SIG-M5 treated with dmso at 0.1 percent for 504 hours (cell line): ENCODE measurements around the gene KDM5B.
A peak's percentile ranks its signal among the peaks of the same experiment; 100 is the strongest.
"Not testable (repeated sequence)": the region's sequence is repeated elsewhere in the genome, so short reads cannot be mapped to it uniquely, and the experiment has no call there.

Source experiments
- DNase-seq: peaks from one replicate; lab custom pipeline; 2025; ENCODE audit not compliant: unreplicated experiment; lab: John Stamatoyannopoulos, UW

The KDM5B gene

DNA sequence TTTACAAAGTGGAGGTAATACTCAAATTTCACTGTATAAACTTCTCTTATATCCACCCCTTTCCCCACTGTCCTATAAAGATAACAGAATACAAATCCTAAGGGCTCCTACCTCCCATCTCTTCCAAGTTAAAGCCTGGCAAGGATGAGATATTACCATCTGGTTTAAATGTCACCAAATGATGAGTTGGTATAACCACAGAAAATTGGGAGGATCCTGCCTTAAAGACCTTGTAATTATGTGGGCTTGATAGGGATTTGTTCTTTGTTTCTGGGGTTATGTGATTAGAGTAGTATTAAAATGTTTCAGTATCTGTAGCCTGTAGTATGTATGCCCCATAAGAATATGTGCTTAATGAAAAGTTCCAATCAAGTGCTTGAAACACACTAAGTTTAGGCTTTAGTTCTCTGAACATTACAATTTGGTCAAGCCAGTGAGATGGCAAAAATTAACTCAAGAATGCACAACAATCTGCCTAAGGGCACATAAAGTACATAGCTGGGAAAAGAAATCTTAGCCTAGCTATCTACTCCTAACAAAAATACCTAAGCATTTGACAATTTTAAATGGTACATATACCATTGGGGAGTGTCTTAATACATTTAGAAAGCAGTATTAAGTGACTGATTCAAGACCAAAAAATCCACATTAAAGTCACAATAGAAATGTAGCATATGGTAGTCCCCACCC is 14.0 kb downstream of the KDM5B start:
- DNase-seq: no peak

DNA sequence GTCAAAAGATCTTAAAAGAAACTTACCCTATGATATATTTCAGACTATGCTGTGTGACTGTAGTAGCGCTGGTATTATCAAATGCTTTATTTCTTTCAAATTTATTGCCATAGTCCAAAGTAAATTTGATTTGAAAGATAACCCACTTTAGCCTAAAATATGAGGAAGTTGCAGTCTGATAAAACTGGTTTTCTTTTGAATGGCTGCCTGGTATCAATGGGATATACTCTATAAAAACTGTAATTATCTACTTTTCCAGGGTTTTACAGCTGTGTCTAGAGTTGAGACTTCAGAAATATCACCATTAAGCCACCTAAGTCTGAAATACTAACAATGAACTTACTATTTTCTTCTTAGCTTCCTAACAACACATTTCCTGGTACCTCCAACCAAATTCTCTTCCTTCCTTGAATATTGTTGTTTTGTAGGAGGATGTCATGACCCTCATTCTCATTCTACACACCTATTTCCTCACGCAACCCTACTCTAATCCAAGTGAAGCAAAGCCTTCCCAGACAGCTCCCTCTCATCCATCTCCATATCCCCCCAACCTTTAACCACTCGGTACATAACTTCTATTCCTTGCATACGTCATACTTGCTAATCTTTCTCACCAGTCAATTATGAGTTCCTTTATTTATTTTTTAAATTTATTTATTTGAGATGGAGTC is 17.0 kb downstream of the KDM5B start:
- no peak for DNase-seq

DNA sequence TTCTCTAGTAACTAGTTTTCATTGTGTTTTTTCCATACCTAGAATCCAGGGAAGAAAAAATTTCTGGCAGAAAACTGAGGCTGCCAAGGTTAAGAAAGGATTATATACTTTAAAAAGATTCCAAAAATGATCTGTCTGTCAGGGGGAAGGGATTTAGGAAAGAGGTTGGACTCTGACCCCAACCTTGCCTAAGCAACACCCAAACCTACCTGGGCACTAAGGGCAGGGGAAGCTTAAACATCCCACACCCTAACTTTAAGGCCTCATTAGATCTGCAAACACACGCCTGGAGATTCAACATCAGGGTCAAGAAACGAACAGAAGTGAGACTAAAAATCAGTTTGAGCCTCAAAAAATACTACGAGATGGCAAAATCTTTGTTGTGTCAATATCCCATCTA is 19.4 kb downstream of the KDM5B start:
- no peak for DNase-seq

DNA sequence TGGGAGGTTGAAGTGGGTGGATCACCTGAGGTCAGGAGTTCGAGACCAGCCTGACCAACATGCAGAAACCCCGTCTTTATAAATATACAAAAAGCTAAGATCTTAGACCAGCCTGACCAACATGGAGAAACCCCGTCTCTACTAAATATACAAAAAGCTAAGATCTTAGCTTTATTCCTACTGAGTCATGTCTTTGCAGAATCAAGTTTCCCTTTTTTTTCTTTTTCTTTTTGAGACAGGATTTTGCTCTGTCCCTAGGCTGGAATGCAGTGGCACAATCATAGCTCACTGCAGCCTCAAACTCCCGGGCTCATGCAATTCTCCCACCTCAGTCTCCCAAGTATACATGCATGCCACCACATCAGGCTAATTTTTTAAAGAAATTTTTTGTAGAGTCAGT is 21.4 kb downstream of the KDM5B start:
- DNase-seq: no peak

DNA sequence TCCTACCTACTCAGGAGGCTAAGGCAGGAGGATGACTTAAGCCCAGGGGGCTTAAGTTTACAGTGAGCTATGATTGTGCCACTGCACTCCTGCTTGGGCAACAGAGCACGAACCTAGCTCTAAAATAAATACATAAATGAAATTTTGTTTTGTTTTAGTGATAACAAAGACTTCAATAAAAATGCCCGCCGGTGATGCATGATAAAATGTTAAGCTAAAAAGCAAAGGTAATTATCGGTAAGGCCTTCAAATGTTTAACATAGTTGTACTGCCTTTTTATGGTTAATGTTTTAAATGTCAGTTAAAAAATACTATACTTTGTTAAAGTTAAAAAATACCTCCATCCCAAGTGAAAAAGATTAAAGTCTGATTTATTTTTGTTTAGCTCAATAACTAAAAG is 27.0 kb downstream of the KDM5B start:
- DNase-seq: no peak

DNA sequence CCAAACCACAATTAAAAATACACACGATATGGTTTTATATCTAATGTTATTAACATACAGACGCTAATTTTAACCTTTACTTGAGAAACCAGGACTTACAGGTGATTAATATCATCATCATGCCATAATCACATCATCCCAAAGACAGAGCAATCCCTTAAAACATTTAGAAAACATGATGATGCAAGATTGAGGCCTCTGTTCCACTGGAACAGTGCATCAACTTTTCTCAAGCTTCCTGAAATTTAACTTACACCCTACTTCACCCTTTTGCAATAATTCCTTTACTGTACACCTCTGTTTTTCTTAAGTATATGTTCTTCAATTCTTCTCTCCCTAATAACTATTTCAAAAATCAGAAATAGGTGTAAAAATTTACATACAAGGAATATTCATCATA is 38.1 kb downstream of the KDM5B start:
- no peak for DNase-seq

DNA sequence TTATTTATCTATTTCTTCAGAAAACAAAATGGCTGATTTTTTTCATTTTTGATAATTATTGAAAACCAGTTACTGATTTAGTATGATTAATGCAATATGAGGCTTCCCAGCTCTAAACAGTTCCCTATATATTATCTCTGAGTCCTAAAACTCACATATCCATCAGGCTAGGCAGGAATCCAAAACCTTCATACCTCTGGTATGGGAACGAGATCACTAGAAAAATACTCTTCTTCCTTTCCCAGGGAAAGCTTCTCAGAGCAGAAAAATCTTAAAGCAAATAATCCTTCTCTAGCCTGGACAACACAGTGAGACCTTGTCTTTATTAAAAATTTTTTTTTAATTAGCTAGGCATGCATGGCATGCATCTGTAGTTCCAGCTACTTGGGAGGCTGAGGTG is 42.5 kb downstream of the KDM5B start:
- DNase-seq: no peak

DNA sequence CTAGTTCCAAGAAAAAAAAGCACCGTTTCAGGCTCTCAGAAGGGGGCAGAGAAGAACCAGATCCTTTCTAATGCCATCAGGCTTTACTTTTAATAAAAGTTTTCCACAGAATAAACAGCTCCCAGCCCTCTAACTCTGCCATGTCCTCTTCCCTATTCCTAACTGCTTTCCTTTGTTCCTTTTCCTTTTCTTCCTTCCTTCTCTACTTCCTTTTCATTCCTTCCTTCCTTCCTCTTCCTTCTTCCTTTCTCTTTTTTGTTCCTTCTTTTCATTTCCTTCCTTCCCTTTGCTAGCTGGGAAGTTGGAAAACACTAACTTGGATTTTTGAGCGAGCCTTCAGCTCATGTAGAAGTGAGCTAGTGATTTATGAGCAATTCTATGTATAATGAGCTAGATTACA is 46.2 kb downstream of the KDM5B start:
- no peak for DNase-seq

DNA sequence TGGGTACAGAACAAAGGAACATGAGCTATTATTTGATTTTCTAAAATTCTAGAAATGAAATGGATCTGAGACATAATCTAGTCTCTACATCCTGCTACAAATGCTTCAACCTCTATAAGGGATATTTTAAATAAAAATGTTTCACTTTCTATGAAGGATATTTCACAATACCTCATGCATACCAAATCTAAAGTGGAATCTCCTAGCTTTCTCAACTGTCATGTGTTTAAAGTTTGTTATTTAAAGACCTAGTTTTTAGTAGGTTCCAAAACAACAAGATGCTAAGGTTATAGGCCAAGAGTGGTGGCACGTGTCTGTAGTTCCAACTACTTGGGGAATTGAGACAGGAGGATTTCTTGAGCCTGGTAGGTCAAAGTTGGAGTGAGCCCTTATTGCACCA is 47.6 kb downstream of the KDM5B start:
- no peak for DNase-seq

DNA sequence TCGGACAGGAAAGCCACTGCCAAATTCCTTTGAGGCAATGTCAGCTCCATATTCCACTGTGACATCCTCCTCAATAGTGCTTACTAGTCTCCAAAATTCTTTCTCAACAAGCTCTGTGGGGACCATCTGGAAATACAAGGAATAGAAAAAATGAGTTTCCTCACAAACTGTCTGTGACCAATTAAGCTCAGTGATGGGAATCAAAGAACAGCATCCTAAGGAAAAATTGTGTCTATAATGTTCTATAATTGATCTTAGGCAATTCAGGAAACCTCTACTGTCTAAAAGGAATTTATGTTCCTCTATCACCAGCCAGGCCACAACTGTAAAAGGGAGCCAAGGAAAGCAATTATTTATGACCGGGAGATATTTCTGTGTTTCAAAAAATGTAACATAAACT is 51.8 kb downstream of the KDM5B start:
- DNase-seq: no peak

DNA sequence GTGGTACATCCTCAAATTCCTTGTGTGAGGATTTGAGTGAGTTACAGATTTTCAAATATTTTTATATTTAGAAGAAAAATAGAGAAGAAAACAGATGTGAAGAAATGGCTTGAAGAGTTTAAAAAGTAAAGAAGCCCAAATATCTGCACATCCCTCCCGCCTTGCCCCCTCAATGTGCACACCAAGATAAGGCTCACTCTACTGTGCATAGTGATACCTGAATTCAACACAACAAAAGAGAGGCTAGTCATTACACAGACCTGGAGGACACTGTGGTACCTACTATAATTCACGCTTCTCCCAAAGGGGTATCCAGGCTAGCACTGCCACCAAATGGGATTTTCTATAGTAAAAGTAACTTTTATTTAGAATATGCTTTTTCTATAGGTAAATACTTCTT is 53.9 kb downstream of the KDM5B start:
- DNase-seq: no peak

DNA sequence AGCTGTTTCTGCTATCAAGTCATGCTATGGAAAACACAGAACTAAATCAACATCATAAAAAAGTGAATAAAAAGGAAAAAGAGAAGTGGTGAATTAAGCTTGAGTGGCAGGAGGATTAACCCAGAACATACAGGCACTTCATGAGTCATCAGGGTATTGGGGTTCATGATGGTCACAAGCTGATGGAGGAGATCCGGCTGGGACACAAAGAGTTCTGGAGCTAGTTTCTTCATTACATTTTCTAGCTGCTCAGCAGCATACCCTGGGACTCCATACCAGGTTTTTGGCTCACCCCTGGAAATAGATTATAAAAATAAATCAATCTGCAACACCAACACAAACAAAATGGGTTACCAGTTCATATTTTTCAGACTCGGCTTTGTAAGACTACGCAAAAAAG is 55.4 kb downstream of the KDM5B start:
- DNase-seq: peak; percentile 9

DNA sequence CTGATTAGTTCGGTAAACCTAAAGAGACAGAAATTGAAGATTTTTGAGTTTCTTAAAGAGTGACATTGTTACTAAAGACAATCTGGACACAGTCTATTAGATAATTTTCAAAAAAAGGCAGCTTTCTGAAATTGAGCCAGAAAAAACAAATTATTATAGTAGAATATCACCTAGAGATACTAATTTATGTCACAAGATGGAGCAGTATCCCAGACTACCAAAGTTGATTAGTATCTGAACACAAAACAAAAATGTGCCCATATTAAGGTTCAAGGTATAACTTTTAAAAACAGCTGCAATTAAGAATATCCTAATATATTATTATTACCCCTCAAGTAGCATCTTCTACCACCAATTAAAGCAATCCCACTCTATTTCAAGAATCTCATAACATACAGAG is 57.5 kb downstream of the KDM5B start:
- DNase-seq: no peak

DNA sequence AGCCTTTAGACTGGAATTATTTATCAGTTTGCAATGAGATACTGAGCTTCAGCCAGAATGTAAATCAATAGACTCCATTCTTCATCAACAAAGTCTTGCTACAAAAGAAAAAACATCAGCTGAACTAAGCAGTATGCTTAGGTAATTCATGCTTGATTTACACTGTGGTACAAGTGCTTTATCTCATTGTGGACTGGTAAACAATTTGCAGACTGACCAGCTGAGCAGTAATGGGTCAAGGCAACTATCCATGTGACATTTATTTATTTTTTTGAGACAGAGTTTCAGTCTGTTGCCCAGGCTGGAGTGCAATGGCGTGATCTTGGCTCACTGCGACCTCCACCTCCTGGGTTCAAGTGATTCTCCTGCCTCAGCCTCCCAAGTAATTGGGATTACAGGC is 58.2 kb downstream of the KDM5B start:
- DNase-seq: no peak

DNA sequence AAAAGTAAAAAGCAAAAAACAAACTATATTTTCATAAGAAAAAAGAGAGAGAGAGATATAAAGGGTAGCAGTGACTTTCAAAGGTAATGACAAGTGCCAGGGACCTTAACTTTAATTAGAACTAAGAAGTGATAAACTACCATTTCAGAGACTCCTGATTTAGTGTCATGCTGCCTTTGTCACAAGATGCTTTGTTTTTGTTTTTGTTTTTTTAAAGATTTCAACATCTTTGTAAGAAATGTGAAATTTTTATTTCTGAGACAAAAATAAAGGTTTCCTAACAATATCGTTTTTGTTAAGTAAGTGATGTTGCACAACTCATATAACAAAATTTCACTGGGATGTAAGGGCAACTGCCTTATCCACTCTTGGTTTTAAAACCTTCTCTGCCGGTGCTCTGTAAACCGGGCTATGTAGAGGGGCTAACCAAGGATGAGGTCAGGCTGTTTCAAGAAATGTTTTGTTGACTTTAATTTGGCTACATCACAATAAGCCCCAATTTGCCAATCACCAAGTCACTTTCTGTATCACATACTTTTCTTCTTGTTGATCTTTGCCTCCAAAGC is 62.8 kb downstream of the KDM5B start:
- DNase-seq: no peak

DNA sequence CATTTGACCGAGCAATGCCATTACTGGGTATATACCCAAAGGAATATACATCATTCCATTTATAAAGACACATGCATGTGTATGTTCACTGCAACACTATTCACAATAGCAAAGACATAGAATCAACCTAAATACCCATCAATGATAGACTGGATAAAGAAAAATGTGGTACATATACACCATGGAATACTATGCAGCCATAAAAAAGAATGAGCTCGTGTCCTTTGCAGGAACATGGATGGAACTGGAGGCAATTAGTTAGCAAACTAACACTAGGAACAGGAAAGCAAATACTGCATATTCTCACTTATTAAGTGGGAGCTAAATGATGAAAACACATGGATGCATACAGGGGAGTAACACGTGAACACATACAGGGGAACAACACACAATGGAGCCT is 63.5 kb downstream of the KDM5B start:
- DNase-seq: not testable (repeated sequence)

DNA sequence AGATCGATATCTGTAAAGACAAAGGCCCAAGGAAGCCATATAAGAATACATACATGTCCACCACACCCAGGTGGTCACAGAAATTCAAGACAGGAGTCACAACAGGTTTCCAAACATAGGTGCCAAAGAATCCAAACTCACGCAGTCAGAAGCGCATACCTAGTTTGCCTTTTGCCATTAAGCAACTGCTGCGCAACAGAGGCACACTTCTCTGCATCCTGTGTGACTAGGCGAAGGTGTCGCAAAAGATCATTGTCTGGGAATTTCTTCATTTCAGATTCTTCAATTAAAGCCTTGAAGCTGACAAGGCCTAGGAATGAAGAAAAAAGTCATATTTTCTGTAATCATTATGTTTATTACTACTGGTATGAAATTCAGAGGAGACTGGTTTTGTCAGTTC is 65.7 kb downstream of the KDM5B start:
- DNase-seq: no peak

DNA sequence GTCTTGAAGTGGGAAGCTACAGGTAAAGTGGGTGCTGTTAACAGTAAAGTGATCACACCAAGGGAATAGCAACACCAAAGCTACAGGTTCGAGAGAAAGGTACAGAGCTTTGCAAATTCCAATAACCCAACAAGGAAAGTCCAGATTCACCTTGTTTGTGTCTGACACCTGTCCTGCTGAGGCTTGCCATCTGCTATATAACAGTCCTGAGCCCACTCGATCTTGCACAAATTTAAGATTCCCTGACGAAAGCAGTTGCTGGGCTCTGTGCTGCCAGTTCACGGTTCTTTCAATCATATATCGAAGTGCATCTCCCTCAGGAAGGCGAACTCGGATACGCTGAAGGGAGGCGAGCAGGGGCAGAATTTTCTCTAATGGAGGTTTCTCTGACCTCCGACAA is 75.0 kb downstream of the KDM5B start:
- no peak for DNase-seq

DNA sequence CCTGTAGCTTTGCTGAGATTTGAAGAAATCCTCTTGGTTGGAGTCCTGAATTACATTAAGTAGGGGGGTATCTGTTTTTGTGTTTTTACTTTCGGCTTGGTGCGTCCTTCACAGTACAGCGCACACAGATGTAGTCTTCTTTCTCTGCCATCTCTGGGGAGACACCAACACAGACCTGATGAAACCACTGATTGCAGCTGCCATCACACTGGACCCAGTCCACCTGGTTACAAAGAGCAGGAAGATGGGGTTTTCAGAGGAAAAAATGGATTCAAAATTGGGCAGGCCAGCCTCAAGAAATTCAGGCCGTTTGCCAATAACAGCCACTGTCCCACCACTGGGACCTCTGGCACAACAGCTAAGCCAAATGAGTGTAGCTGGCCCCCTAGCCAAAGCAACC is 79.3 kb downstream of the KDM5B start:
- DNase-seq: no peak

DNA sequence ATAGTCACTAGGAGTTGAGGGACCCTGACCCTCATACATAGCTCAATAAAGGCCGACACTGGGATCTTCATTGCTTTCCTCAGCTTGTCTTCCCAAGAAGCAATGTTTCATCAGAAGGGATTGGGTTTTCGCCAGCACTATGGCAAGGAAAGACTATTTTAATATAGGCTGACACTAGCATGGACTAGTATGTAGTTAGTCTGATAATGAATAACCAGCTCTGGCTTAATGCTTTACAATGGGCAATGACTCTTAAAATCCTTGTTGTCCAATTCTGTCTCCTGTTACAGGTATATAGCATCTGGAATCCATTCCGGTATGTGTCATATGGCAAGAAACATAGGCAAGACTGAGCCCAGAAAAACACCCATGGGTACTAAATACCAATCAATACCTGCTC is 82.7 kb downstream of the KDM5B start:
- no peak for DNase-seq

DNA sequence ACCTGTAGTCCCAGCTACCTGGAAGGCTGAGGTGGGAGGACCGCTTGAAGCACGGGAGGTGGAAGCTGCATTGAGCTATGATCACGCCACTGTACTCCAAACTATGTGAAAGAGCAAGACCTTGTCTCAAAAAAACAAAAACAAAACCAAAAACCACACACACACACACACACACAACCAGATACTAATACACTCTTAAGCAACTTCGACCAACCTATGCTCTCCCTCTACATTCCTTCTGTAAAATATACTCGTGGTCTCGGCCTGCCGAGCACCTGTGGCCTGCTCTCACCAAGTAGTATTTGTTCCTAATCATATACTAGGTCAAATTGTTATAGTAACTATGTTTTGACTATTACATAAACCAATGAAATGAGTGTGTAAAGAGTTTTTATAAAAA is 84.5 kb downstream of the KDM5B start:
- DNase-seq: no peak

DNA sequence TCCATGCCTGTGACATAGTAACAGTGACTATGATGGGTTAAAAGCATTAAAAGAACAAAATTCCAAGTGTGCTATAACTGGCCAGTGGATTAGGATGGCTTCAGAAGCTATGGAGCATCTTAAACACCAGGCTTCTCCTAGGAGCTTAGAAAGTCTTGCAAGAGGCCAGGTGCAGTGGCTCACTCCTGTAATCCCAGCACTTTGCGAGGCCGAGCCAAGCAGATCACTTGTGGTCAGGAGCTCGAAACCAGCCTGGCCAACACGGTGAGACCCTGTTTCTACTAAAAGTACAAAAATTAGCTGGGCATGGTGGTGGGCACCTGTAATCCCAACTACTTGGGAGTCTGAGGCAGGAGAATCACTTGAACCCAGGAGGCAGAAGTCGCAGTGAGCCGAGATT is 85.2 kb downstream of the KDM5B start:
- not testable (repeated sequence) for DNase-seq

DNA sequence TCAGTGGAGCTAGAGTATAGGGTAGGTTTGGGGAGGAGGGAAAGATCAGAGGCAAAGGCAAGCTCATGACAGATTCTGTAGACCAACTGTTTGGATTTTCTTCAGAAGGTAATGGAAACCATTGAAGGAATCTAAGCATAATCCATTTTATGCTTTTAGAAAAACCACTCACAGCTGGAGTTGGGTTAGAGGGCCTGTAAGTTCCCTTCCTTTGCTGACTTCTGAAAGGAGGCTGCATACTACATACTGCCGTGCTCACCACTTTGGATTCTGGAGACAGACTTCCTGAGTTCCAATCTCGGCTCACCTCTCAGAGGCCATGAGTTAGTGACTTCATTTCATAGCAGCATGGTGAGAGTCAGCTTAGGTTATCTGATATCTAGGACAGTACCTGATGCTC is 91.6 kb downstream of the KDM5B start:
- no peak for DNase-seq
